RWPE1 (cell line): ENCODE results near the gene ACSM3.
A peak's percentile ranks its signal among the peaks of the same experiment; 100 is the strongest.

ENCODE experiments used
- CTCF ChIA-PET: fragments of 350-600 bp; sonication (Branson Sonifier 250); formaldehyde crosslinking; extraction: SDS; loops from one replicate; lab custom pipeline; 2021; lab: Yijun Ruan, JAX
- POLR2A ChIA-PET: fragments of 400-600 bp; formaldehyde crosslinking; extraction: SDS; loops from one replicate; lab custom pipeline; 2020; ENCODE audit warnings: antibody characterized with exemption; ENCODE audit not compliant: low non-redundant PET; lab: Yijun Ruan, JAX
- DNase-seq: peaks from one replicate; pipeline ENCODE4 v3.0.0; 2012; ENCODE audit warnings: low spot score
- H3K27ac ChIP-seq: fragments of 450-650 bp; 2 replicates; pipeline ENCODE4 v1.5.1; 2017
- TF ChIP-seq, protein P1 (sequence below): fragments of 450-650 bp; conservative IDR thresholded peaks from 2 replicates; pipeline ENCODE4 v1.5.1; 2017; ENCODE audit warnings: low read depth, mild to moderate bottlenecking

Gene ACSM3

DNA sequence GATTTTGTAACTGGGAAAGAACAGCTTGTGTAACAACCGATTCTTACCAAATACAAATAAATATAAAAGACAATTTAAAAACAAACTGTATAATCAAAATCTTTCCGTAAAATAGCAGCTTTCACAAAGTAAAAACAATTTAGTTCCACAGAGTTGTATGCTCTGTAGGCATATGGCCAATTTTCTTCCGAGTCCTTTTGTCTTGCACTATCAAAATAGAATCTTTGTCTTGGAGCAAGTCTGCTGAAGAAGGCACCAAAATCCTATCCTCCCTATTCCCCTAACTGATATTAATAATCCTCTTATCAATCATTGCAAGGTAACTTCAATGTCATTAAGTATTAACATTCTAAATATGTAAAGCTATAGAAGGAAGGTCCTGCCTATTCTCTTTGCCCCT, 29.8 kb upstream of the ACSM3 start:
- ChIA-PET CTCF (interaction anchor here (0.6 to 0.7 kb wide), 2 partner anchors 11 to 419 kb away, joined by 3 read pairs; no protein-coding TSS in a partner anchor), POLR2A (no interaction called here)
- no peak for DNase-seq
- TF ChIP-seq, protein P1, sequence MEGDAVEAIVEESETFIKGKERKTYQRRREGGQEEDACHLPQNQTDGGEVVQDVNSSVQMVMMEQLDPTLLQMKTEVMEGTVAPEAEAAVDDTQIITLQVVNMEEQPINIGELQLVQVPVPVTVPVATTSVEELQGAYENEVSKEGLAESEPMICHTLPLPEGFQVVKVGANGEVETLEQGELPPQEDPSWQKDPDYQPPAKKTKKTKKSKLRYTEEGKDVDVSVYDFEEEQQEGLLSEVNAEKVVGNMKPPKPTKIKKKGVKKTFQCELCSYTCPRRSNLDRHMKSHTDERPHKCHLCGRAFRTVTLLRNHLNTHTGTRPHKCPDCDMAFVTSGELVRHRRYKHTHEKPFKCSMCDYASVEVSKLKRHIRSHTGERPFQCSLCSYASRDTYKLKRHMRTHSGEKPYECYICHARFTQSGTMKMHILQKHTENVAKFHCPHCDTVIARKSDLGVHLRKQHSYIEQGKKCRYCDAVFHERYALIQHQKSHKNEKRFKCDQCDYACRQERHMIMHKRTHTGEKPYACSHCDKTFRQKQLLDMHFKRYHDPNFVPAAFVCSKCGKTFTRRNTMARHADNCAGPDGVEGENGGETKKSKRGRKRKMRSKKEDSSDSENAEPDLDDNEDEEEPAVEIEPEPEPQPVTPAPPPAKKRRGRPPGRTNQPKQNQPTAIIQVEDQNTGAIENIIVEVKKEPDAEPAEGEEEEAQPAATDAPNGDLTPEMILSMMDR = no peak
- H3K27ac ChIP-seq = no peak overlapping the region

DNA sequence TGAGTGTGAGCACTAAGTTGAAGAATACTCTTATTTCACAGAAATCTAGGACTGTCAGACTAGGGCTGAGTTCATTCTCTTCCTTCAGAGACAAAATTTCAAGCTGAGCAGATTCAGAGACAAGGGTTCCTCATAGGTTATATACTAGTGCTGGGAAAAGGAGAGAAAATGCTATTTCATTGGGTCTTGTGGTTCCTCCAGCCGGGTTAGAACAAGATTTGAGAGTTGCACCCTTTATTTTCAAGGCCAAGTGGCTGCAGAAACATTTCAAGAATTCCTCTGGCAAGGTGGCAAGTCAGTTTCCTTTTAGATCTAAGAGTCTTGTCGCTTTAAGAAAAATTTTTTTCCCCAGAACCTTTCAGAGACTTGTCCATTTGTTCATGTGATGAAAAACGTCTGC, 29.0 kb upstream of the ACSM3 start:
- ChIA-PET CTCF (no interaction called here), POLR2A (interaction anchor here (0.7 kb wide), 1 partner anchor 1934 kb away, joined by 3 read pairs; the partner anchor contains the start of gene ARL6IP1)
- TF ChIP-seq, protein P1 = no peak
- no peak for DNase-seq
- H3K27ac ChIP-seq = no peak overlapping the region

DNA sequence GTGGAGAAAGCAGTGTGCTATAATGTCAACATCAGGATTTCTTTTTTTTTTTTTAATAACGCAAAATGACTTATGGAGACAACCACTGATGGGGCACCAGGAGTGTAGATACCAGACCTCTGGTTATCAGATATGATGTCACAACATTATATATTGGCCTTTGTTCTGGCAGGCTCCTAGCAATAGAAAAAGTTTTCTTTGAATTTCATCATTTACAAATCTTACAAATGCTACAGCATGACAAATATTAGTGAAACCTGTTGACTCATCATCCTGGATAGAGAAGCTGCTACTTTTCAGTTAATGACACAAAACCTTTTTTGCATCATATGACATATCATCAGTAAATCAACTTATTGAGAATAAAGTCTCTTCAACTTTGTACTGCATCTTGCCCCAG, 28.3 kb upstream of the ACSM3 start:
- no peak overlapping the region for H3K27ac ChIP-seq
- TF ChIP-seq, protein P1 = no peak
- DNase-seq = no peak
- POLR2A ChIA-PET = interaction anchor here (0.7 kb wide), 1 partner anchor 1934 kb away, joined by 3 read pairs; the partner anchor contains the start of gene ARL6IP1
- CTCF ChIA-PET = no interaction called here

DNA sequence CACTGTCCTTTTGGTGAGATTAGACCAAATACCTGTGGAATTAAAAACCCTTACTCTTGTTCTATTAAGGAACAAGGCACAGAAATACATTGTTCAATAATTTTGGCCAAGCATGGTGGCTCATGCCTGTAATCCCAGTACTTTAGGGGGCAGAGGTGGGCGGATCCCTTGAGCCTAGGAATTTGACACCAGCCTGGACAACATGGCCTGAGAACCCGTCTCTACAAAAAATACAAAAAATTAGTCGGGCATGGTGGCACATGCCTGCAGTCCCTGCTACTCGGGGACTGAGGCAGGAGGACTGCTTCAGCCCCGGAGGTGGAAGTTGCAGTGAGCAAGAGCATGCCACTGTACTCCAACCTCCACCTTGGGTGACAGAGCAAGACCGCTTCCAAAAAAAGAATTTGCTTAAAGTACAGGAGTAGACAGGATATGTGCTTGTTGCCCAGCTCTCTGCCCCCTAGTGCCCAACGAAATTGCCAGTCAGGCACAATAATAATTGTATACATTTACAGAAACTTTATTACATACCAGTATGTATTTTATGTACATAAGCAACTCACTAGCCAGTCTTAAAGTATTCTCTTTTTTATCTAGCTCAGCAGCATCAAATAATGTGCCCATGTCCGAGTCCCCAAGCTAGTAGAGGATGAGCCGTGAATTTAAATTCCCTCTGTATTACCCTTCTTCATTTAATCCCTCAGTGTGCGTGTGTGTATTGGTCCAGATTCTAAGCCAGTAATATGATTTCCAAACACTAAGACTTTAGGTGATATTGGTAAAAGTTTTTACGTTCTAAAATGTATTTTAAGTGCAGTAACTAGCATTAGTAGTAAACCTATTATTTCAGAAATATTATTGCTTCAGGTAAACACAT, 23.6 kb upstream of the ACSM3 start:
- POLR2A ChIA-PET = no interaction called here
- peak overlapping the region; percentile 91 for H3K27ac ChIP-seq
- CTCF ChIA-PET = interaction anchor here (0.6 kb wide), 1 partner anchor 24 kb away, joined by 3 read pairs; the partner anchor contains the start of gene ACSM3
- TF ChIP-seq, protein P1 = peak; percentile 64
- peak; percentile 31 for DNase-seq

DNA sequence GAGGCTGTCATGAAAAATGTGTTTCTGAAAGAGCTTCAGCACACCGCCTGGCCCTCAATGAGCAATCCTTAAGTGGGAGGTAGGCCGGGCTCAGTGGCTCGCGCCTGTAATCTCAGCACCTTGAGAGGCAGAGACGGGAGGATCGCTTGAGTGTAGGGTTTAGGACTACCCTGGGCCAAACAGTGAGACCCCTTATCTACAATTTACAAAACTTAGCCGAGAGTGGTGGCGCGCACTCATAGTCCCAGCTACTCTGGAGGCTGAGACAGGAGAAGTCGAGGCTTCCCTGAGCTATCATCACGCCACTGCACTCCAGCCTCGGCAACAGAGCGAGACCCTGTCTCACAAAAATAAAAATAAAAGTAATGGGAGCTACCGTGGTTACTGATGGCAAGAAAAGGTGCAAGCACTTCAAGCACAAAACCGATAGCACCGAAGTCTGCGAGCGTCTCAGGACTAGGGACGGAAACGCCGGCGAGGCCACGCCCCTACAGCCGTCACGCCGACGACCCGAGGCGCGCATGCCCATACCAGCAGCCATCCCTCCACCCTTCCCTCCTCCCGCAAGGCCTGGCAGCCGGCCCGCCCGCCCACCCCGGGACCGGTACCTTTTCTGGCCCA, 22.8 kb upstream of the ACSM3 start:
- TF ChIP-seq, protein P1 = no peak
- POLR2A ChIA-PET = no interaction called here
- peak; percentile 93 for DNase-seq
- CTCF ChIA-PET = interaction anchor here (0.6 to 1.0 kb wide), 2 partner anchors 65 to 927 kb away, joined by 3 read pairs; no protein-coding TSS in a partner anchor
- peak overlapping the region; percentile 91 for H3K27ac ChIP-seq

DNA sequence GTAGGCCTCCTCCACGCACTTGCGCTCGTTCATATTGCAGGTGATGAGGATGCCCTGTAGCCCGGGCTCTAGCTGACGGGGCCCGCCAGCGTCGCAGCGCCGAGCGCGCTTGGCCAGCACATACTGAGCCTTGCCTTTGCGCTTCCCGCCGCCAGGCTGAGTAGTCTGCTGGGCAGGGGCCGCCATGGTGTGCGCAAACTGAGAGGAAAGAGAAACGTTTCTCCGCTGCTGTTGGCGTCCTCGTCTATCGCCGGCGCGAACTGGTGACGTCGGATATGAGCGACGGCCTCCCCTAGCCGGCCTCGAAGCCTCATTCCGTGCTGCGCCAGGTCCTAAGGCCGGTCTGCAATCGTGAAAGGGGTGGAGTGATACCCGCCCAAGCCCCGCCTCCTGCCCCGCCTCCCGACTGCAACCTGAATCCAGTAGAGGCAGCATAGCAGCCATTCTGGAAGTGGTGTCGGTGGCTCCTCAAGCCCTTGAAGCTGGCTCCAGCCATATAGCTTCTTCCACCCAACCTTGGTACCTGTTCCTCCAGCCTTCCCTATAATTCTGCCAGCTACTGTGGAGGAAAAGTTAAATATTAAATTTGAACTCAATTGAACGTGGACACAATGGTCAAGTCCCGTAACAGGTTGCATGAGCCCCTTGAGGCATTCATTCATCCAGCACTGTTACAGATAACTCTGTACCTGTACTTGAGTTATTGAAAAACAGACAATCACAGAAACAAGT, 22.1 kb upstream of the ACSM3 start, which contains the start of gene THUMPD1:
Gene THUMPD1 (minus strand): TSS at position 265 of the 732 bp plus-strand sequence. CDS start 79 bp downstream, at position 186.
- peak; percentile 98 for DNase-seq
- TF ChIP-seq, protein P1 = peak; percentile 22; the same call in 1 of the 2 replicates
- POLR2A ChIA-PET = interaction anchor here (0.6 kb wide), 1 partner anchor 22 kb away, joined by 3 read pairs; no protein-coding TSS in a partner anchor

More for the DNA sequence above, 22.1 kb upstream of the ACSM3 start, which contains the start of gene THUMPD1:
- H3K27ac ChIP-seq = peak within 1 kb of the TSS; percentile 91
- CTCF ChIA-PET = interaction anchor here (0.6 to 1.0 kb wide), 2 partner anchors 66 to 928 kb away, joined by 3 read pairs; no protein-coding TSS in a partner anchor
